ENCODE results near the gene NUBP2. TPM values are rescaled to one million over a fixed set of nuclear protein-coding genes. Genes with fewer than 3 reads are reported as not detected.

The NUBP2 gene
- 114 and 135 TPM in 2 replicates for total RNA-seq

DNA sequence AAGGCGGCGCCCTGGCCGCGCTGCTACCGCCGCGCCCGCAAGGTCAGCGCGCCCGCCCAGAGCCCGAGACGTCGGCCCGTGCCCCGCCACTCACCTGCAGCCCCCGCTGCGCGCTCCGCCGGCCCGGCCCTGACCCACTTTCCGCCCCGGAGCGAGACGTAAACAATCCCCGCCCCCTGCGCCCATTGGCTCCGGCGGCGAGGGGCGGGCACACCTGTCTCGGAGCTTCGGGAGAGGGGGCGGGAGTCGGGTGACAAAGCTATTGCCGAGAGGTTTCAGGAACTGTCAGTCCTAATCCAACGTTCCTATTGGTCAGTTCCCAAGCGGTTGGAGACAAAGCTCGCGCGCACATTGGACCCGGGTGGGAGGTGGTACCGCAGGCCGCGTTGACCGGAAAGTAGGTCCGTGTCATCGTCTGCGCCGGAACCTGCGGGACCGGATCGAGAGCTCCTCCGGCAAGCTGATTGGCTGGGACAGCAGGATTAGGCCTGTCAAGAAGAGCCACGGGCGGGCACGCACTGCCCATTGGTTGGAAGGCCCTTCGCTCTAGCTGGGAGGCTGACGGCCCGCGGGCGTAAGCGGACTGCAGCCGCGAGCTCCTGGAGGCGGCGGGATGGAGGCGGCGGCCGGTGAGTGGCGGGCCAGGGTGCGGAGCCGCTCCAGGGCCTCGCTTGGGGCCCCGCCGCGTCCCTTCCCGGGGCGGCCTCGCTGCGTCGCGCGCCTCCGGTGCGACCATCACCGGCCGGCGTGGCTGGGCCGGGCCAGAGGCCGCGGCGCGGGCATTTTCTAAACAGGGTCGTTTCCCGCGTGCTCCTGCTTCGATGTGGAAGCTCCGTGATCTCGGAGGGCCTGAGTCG lies at the start of gene NUBP2, which contains the start of gene SPSB3:
TSS of gene NUBP2 (plus strand) at position 553 of the 857 bp plus-strand sequence. CDS start at position 614, 61 bp downstream.
TSS of gene SPSB3 (minus strand) at position 164 of the 857 bp plus-strand sequence. CDS start 1,088 bp downstream, outside the sequence.
- peak; percentile 99 for DNase-seq (ENCODE audit: extremely low read depth, low read depth, low spot score)

GRCh38 chr16:1734123-1734522 lies 48.6 kb upstream of the NUBP2 start:
- DNase-seq (ENCODE audit: extremely low read depth, low read depth, low spot score), result no peak

GRCh38 chr16:1734816-1735215 lies 47.9 kb upstream of the NUBP2 start:
- no peak for DNase-seq (ENCODE audit: extremely low read depth, low read depth, low spot score)

DNA sequence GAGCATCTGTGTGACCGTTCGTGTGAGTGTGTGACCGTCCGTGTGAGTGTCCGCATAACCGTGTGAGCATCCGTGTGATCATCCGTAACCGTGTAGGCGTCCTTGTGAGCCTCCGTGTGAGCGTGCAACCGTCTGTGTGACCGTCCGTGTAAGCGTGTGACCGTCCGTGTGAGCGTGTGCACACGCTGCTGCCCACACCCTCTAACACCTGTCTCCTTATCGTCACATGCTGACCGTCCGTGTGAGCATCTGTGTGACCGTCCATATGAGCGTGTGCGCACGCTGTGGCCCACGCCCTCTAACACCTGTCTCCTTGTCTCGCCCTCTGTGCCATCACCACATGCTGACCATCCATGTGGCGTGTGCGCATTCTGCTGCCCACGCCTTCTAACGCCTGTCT lies 42.5 kb upstream of the NUBP2 start:
- DNase-seq (ENCODE audit: extremely low read depth, low read depth, low spot score), result no peak

DNA sequence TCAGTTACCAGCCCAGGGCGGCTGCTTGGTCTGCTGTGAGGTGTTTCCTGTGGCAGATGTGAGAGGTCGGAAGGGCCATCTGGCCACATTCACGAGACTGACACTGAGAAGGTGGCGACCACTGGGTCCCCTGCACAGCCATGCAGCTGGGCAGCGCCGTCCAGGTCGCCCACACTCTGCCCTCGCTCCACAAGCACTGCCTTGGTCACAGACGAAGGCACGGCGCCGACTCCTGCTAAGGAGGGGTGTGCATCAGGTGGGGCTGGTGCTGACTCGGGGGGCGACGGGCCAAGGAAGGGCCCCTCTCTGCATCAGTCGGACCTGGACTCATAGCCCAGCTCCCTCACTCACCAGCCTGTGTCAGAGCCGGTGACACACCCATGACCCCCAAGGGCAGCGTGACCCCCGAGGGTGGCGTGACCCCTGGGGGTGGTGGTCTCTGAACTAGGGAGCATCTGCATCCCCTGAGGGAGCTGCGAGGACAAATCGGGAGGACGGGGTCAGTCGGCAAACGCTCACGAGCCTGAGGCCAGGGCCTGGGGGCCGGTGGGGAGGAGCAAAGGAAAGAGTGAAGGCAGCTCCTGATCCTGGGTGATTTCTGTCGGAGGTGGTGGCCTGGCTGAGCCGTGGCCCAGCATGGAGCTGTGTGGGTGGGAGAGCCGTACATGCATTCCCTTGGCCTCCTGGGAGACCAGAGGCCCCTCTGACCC lies 41.8 kb upstream of the NUBP2 start:
- DNase-seq (ENCODE audit: extremely low read depth, low read depth, low spot score), result no peak

- no peak for DNase-seq (ENCODE audit: extremely low read depth, low read depth, low spot score)
Observed at GRCh38 chr16:1741553-1742165, 41.1 kb upstream of the NUBP2 start.

DNA sequence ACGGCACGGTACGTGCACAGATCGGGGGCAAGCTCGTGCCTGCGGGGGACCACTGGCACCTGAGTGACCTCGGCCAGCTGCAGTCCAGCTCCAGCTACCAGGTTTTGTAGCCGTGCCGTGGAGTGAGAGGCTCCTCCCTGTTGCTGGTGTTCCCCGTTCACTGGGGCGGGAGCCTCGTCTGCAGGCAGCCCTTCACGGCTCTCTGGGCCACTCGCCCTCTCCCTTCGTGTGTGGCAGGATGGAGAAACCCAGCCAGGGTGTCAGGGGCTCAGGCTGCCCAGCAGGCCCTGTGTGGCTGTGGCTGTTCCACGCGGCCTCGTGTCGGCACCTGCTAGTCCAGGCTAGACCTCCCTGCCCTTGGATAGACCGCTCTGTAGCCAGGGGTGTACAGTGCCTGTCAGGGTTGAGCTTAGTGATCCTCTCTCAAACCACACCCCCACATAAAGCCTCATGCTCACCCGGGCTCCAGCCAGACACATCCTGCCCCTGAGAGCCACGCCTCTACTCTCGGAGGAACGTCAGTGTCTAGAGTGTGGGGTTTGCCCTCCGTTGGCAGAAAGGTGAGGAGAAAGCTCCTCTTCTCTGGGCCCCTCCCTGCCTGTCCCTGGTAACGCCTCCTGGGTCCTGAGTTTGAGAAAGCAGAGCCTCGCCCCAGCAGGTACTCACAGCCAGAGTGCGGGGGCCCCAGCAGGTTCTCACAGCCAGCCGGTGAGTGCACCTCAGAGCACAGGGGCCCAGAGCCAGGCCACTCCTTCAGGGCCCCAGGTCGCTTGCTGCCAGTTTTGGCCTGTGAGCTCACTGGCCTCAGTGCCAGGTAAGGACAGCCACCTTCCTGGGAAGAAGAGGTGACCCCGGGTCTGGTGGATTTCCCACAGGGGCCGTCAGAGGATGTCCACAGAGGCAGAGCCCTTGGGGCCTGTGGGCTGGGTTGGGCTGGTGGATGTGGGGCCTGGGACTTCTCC lies 39.1 kb upstream of the NUBP2 start:
- DNase-seq (ENCODE audit: extremely low read depth, low read depth, low spot score), result no peak

DNA sequence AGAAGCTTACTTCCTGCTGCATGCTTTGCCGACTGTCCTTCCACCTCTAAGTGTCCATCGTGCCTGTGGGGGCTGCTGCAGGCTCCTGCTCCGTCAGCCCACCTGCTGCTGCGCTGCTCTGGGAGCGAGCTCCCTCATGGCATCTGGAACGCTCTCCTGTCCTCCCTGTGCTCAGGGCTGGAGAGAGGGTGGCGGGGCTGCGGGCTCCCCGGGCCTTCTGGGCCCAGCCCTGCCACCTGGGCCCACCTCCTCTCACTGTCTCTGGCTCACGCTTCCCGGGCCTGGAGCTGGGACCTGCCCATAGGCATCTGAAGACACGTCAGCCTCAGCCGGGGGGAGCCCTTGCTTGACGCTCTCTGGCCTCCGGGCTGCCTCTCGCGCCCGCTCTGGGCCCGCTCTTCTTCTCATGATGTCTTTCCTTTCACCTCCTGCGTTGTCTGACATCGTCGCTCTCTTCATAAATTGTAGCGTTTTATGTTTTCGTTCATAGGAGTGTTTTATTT lies 38.4 kb upstream of the NUBP2 start:
- DNase-seq (ENCODE audit: extremely low read depth, low read depth, low spot score), result no peak

DNA sequence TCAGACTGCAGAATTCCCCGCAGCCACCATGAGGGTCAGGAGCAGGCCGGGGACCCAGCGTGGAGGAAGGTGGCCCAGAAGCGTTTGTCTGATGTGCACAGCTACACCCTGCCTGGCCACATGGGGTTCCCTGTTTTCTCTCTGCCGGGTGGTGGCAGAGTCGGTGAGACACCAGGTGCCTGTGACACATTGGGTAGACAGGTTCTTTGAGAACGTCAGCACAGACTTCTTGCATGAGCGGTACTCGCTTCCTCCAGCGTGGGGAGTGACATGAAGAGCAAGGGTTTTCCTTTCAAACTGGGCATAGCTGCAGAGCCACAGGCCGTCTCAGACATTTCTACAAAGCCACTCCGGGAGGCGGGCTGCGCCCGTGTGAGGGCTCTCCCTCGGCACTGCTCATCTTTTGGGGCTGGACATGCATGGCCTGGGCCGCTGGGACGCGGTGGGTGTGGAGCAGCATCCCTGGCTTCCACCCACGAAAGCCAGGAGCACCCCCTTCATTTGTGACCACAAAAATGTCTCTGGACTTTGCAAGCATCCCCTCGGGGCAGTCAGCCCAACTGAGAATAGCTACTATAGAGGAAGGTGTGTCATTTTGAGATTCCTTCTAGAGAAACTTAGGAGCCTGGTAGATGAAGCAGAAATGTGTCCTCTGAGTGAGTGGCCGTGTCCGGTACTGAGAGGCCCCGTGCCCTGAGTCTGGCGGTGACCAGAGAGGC lies 37.4 kb upstream of the NUBP2 start:
- no peak for DNase-seq (ENCODE audit: extremely low read depth, low read depth, low spot score)

GRCh38 chr16:1745900-1746692 lies 36.7 kb upstream of the NUBP2 start:
- no peak for DNase-seq (ENCODE audit: extremely low read depth, low read depth, low spot score)

DNA sequence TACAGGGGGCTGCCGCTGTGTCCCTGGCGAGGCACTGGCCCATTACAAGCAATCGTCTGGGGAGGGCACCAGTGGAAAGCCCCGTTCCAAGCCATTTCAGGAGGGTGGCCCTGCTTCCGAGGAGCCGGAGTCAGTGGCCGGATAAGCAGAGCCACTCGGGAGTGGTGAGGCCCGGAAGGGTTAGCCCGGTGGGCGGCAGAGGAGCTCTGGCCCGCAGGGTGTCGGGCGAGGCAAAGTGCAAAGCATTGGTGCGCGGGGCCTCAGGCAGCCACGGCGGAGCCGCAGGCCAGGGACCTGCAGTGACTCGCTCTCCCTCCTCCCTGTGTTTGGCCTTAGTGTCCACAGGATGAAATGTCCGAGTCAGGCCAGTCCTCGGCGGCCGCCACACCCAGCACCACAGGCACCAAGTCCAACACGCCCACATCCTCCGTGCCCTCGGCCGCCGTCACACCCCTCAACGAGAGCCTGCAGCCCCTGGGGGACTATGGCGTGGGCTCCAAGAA lies 36.0 kb upstream of the NUBP2 start:
- no peak for DNase-seq (ENCODE audit: extremely low read depth, low read depth, low spot score)

DNA sequence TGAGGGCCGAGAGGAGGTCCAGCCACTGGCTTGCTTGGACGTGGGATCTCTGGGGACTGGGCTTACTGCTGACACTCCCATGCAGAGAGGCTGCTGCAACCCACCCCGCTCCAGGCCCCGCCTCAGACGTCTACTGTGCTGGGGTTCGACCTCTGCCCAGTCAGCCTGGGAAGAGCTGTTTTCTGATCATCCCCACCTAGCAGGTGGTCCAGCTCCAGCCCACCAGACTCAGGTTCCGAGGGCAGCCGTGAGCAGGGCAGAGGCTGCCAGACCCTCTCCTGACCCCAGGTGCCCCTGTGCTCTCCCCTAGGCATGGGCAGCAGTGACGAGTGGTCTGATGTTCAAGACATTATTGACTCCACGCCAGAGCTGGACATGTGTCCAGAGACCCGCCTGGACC lies 34.8 kb upstream of the NUBP2 start:
- no peak for DNase-seq (ENCODE audit: extremely low read depth, low read depth, low spot score)

DNA sequence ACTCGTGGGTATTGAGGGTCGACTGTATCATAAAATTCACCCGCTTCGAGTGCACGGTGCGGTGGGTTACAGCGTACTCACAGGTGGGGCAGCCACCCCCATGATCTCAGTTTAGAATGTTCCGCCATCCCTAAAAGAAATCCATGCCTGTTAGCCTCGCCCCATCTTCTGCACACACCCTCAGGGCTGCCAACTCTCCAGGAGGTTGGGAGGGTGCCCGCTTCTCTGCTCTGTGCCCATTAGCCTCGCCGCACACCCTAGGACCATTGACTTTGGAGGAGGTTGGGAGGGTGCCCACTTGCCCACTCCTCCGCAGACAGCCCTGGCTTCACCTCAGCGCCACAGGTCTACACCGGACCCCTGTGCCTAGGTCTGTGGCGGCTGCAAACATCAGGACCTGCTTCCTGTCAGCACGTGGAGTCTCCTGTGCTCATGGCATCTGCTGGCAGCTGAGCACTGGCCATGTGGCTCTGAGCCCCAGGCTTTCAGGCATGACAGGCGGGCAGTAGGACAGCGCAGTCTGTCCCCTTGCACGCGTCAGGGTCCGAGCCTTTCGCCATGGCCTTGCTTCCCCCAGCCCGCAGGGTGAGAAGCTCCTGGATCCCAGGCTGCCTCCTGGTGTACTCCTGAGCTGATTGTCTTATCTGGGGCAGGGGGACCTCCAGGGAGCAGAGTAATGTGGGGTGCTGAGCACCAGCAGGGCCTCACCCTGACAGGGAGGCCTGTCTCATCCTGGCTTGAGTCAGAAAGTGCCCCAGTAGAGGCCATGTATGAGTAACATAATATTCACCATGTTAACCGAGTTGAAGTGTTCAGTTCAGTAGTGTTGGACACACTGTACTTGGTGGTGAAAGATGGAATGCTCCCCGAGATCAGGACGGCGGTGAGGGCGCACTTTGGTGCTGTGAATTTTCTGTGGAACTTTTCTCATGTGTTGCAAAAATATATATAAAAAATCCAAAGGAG lies 33.3 kb upstream of the NUBP2 start:
- DNase-seq (ENCODE audit: extremely low read depth, low read depth, low spot score), result no peak

DNA sequence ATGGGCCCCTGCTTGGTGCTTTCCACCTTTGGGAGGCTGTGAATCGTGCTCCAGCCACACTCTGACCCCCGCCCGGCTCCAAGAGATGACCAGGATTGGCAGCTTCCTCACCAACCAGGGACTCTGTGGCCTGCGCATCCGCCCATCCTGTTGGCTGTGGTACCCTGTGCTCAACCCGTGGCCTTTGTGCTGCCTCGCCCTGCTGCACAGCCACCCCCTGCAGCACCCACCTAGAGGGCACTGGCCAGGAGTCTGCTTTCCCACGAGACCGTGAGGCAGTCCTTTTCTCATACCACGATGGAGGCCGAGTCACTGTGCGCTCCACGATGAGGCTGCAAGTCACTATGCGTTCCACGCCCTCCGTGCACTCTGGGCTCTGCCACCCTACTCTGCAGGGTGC lies 30.8 kb upstream of the NUBP2 start:
- no peak for DNase-seq (ENCODE audit: extremely low read depth, low read depth, low spot score)

GRCh38 chr16:1752853-1753252 lies 29.9 kb upstream of the NUBP2 start:
- no peak for DNase-seq (ENCODE audit: extremely low read depth, low read depth, low spot score)

DNA sequence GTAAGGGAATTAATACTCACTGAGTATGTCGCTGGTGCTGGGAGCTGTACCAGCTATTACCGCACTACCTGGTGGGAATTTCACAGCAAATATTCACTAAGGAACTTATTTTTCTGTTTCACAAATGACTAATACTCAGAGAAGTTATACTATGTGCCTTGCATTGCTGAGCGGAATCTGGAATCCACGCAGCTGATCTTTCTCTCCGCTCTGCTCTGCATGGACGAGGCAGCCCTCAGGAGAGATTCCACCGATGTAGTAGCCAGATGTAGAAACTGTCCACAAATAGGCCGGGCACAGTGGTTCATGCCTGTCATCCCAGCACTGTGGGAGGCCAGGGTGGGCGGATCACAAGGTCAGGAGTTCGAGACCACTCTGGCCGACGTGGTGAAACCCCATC lies 28.6 kb upstream of the NUBP2 start:
- DNase-seq (ENCODE audit: extremely low read depth, low read depth, low spot score), result no peak

DNA sequence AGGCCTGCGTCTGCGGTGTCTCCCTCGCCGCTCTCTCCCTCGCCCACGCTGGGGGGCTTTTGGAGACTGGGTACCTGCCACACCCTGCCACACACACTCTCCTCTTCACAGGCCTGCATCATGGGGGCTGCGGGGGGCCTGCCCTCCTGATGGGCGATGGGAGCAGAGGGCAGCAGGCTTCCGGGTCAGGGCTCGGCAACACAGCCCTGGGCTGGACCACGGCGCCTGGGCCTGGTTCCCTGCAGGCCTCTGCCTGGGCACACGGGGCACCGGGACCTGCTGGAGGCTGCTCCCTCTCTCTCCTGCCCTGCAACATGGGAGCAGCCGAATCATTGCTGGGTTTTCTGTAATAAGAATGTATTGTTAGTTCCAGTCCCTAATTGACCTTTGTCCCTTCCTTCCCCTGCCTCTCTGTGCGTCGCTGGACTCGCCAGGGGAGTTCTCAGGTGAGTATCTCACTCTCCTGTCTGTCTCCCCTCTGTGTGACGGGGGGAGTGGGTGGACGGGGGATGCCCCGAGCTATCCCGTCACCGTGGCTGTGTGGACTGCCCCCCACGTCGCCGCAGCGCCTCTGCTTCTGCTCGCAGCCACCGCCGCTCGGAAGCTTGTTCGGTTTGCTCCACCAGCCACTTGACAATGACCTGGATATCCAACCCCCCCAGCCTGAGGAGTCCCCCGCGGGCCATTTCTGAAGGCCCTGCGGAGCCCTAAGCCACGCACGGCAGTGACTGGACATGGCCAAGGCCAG lies 24.9 kb upstream of the NUBP2 start:
- no peak for DNase-seq (ENCODE audit: extremely low read depth, low read depth, low spot score)

Measured in glomerular endothelial cell (primary cell).